K562 (cell line): ENCODE data around the gene RNF217. TPM values are rescaled to one million over a fixed set of nuclear protein-coding genes. Genes with fewer than 3 reads are reported as not detected.

Source experiments
- ATAC-seq: fragments of 200-7000 bp; cut with Tn5 transposase; 3 replicates; pipeline ENCODE4 v1.9.1; 2020; ENCODE audit warnings: moderate library complexity
- BruUV-seq: library from RNA; stranded (reverse); fragments of 400-500 nt; replicated peaks from 2 replicates; lab custom pipeline; 2021; lab: Mats Ljungman, UMichigan
- CTCF ChIA-PET: fragments of 300-600 bp; formaldehyde crosslinking; extraction: SDS; loops from one replicate; lab custom pipeline; 2021; ENCODE audit warnings: low intra/inter-chr PET ratio; lab: Yijun Ruan, JAX
- POLR2A ChIA-PET: fragments of 300-600, 350-650 bp; sonication (Branson Sonifier 250); formaldehyde crosslinking; extraction: SDS; loops from one replicate; lab custom pipeline; 2021; ENCODE audit warnings: antibody characterized with exemption, inconsistent platforms; lab: Yijun Ruan, JAX
- DNase-seq, 4 experiments: peaks; one replicate each; pipeline versions ENCODE4 v3.0.0 to v3.0.0-alpha.2; 2011 to 2018; ENCODE audit warnings: low spot score in 3 of 4, mixed read lengths in 3 of 4; ENCODE audit errors: extremely low read depth in 1 of 4
- FAIRE-seq: peaks from 2 replicates; lab custom pipeline; 2011; peaks lifted over from hg19 to GRCh38; lab: Jason Lieb, UNC
- H2AFZ ChIP-seq: 2 replicates; pipeline ENCODE4 v1.6.0; 2011; ENCODE audit warnings: low read depth, low read length, control low read depth, inconsistent platforms
- H3K27ac ChIP-seq: fragments of 200-600 bp; 3 replicates; pipeline ENCODE4 v1.8.0; 2011; ENCODE audit warnings: low read depth, mild to moderate bottlenecking, control low read depth, inconsistent platforms, low read length, moderate library complexity, mixed read lengths; ENCODE audit errors: extremely low read depth
- H3K27me3 ChIP-seq, 2 experiments: fragments of 300-600 bp in 1 of 2; 2 replicates in 1 of 2; 3 replicates in 1 of 2; pipeline versions ENCODE4 v1.6.0 to v1.8.0; 2011; ENCODE audit warnings: inconsistent platforms in 2 of 2, low read length in 2 of 2, mild to moderate bottlenecking in 1 of 2, mixed read lengths in 1 of 2, moderate library complexity in 1 of 2; ENCODE audit not compliant: control insufficient read depth in 2 of 2, insufficient read depth in 2 of 2
- H3K36me3 ChIP-seq: fragments of 300-600 bp; 3 replicates; pipeline ENCODE4 v1.8.0; 2011; ENCODE audit warnings: mild to moderate bottlenecking, low read length, inconsistent platforms; ENCODE audit not compliant: control insufficient read depth, insufficient read depth
- H3K4me1 ChIP-seq, 2 experiments: fragments of 200-600 bp in 1 of 2; replicated peaks in 1 of 2; 2 replicates in 1 of 2; 3 replicates in 1 of 2; pipeline versions ENCODE4 v1.5.1 to v1.8.0; 2011; ENCODE audit warnings: inconsistent platforms in 2 of 2, low read length in 2 of 2, mild to moderate bottlenecking in 1 of 2, mixed read lengths in 1 of 2, moderate library complexity in 1 of 2; ENCODE audit not compliant: control insufficient read depth in 2 of 2, insufficient read depth in 2 of 2
- H3K4me2 ChIP-seq: 2 replicates; pipeline ENCODE4 v1.6.1; 2011; ENCODE audit warnings: low read length, control low read depth, inconsistent platforms, mixed read lengths; ENCODE audit not compliant: insufficient read depth
- H3K4me3 ChIP-seq: fragments of 200-600 bp; sonication (generic), shearing (Covaris generic); 2 replicates; pipeline ENCODE4 v1.5.1; 2016; ENCODE audit warnings: control low read depth, inconsistent platforms
- H3K79me2 ChIP-seq: fragments of 200-600 bp; 3 replicates; pipeline ENCODE4 v1.8.0; 2011; ENCODE audit warnings: low read length, inconsistent platforms; ENCODE audit not compliant: control insufficient read depth, insufficient read depth
- H3K9ac ChIP-seq, 2 experiments: 2 replicates each; pipeline versions ENCODE4 v1.6.0 to v1.6.1; 2011; ENCODE audit warnings: low read depth in 2 of 2, low read length in 2 of 2, control low read depth in 1 of 2, inconsistent platforms in 1 of 2, mild to moderate bottlenecking in 1 of 2, mixed read lengths in 1 of 2; ENCODE audit not compliant: insufficient read depth in 1 of 2
- H3K9me1 ChIP-seq: one replicate; pipeline ENCODE4 v1.6.0; 2011; ENCODE audit warnings: inconsistent platforms, mild to moderate bottlenecking, low read length, moderate library complexity; ENCODE audit not compliant: control insufficient read depth, insufficient read depth
- H3K9me3 ChIP-seq: replicated peaks from 2 replicates; pipeline ENCODE4 v1.5.1; 2011; ENCODE audit warnings: low read depth, low read length, inconsistent platforms; ENCODE audit not compliant: control insufficient read depth, insufficient read depth
- H4K20me1 ChIP-seq: replicated peaks from 2 replicates; pipeline ENCODE4 v1.6.1; 2011; ENCODE audit warnings: low read length, inconsistent platforms, mixed read lengths; ENCODE audit not compliant: control insufficient read depth, insufficient read depth
- ARHGAP35 ChIP-seq: fragments of 450-650 bp; IDR thresholded peaks from 2 replicates; pipeline ENCODE4 v1.6.1; 2018; ENCODE audit not compliant: partially characterized antibody
- CTCF ChIP-seq, 3 experiments: IDR thresholded peaks in 2 of 3; conservative IDR thresholded peaks in 1 of 3; 2 replicates each; pipeline ENCODE4 v1.5.1; 2011 to 2012; ENCODE audit warnings: low read length in 3 of 3, mild to moderate bottlenecking in 3 of 3, control low read depth in 2 of 3, improper control_type of control experiment in 1 of 3, inconsistent platforms in 1 of 3, low read depth in 1 of 3, mixed read lengths in 1 of 3, moderate library complexity in 1 of 3; ENCODE audit not compliant: insufficient read depth in 2 of 3
- NFIC ChIP-seq: fragments of 450-650 bp; IDR thresholded peaks from 2 replicates; pipeline ENCODE4 v1.6.1; 2017; ENCODE audit warnings: mild to moderate bottlenecking, inconsistent platforms
- NFIX ChIP-seq: fragments of 250-450 bp; sonication (Bioruptor Pico); IDR thresholded peaks from 2 replicates; pipeline ENCODE4 v1.4.0; 2020; ENCODE audit warnings: low read depth, mild to moderate bottlenecking, moderate library complexity
- NONO ChIP-seq, 2 experiments: fragments of 200-400 bp in 1 of 2; fragments of 450-650 bp in 1 of 2; formaldehyde crosslinking in 1 of 2; IDR thresholded peaks; 2 replicates each; pipeline ENCODE4 v1.6.1; 2017; ENCODE audit warnings: low read depth in 2 of 2, mild to moderate bottlenecking in 2 of 2, moderate library complexity in 2 of 2, low read length in 1 of 2
- RFX1 ChIP-seq: fragments of 450-650 bp; IDR thresholded peaks from 2 replicates; pipeline ENCODE4 v1.6.1; 2016; ENCODE audit warnings: mild to moderate bottlenecking, moderate library complexity
- ZNF347 ChIP-seq: fragments of 450-650 bp; formaldehyde crosslinking; IDR thresholded peaks from 2 replicates; pipeline ENCODE4 v1.4.0; 2020; ENCODE audit warnings: low read depth, mild to moderate bottlenecking, moderate library complexity
- WGBS: fragments of 100-300 bp; shearing (Covaris generic); methylation state at CpG from one replicate; pipeline ENCODE4 v1.1.6; 2016; ENCODE audit warnings: low coverage, mixed read lengths; ENCODE audit not compliant: insufficient coverage; ENCODE audit errors: missing lambda C conversion rate; 5-methylcytosine and 5-hydroxymethylcytosine counted together
- in situ Hi-C: fragments of 300-500 bp; cut with MboI; formaldehyde crosslinking; loops from 4 replicates; pipeline ENCODE4 v1.15.0; 2018; ENCODE audit warnings: inconsistent platforms, mixed read lengths
- intact Hi-C: fragments of 100-400 bp; cut with micrococcal nuclease; formaldehyde crosslinking; loops from 2 replicates; pipeline ENCODE4 v1.14.2; 2022
- polyA plus RNA-seq, 8 experiments: library from polyadenylated mRNA; depleted of rRNA in 4 of 8; stranded (reverse) in 5 of 8; unstranded in 3 of 8; fragments of >200 nt; fragmentation: Nextera tagmentation in 2 of 8; fragmentation: Illumina TruSeq in 1 of 8; extraction: Ambion mirVana in 2 of 8; extraction: Trizol in 1 of 8; gene quantifications; 2 replicates each; pipeline versions ENCODE4 v1.2.1 to v1.2.3, GENCODE V29; 2011 to 2014; ENCODE audit warnings: inconsistent platforms in 1 of 8, missing spikeins in 1 of 8
- total RNA-seq, 7 experiments: library from RNA; depleted of rRNA in 6 of 7; stranded (reverse); fragments of >200 nt in 6 of 7; fragmentation: Illumina TruSeq in 2 of 7; extraction: Trizol in 2 of 7; gene quantifications; 2 replicates each; pipeline versions ENCODE4 v1.2.1 to v1.2.3, GENCODE V29; 2011 to 2021; ENCODE audit warnings: low replicate concordance in 1 of 7
- TF ChIP-seq, protein P1 (sequence below): sonication (generic); formaldehyde crosslinking; IDR thresholded peaks from 2 replicates; pipeline ENCODE4 v1.8.0; 2022; ENCODE audit warnings: missing genetic modification reagents, mild to moderate bottlenecking, moderate library complexity, borderline replicate concordance

RNF217 gene
- total and polyA plus RNA-seq, 9 of the 15 experiments (the other 6 are each of a cell fraction or from before 2014, with no cell fraction given), result 2.9 to 25.6 (median 12.0) TPM

DNA sequence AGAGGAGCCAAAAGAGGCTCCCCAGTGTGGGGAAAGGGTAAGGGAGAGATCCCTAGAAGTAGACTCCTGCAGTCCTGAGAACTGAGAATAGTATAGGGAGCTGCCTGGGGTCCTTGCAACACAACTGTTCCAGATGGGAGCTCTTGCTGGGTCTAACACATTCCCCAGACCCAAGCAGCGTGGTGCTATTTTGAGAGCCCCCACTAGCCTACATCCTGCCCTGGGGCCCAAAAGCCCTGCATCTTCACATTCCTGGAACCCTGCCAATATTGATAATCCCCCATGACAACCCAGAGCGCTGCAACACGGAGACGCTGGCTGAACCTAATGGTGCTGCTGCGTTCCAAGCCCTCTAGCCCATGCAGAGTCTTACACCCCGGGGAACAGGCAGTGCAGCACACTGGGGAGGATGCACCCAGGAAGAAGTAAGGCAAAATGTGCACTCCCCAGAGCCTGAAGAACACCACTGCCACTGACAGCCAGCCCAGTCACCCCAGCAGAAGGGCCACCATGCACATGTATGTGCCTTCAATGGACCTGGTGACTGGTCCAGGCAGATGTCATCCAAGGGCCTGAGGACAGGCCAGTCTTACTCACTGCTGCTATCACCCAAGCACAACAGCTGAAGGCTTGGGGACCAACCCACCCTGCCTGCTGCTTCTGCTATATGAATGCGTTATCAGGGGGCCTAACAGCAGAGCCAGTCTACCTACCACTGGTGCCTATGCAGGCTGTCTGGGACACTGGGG is 7.0 kb upstream of the RNF217 start:
- H3K9ac ChIP-seq, result peak overlapping the region in 1 of 2 experiments; percentile 53; a peak in 1 of 4 replicates
- no peaks in the 10 kb centered on the region for H3K36me3 ChIP-seq
- CTCF ChIA-PET, result no interaction called here
- DNase-seq (peak; percentile 27 to 51 (median 36)), ATAC-seq (peak; percentile 71), FAIRE-seq (no peak)
- H2AFZ ChIP-seq, result no peak overlapping the region
- H3K9me3 ChIP-seq, result no peaks in the 10 kb centered on the region
- no peaks in the 10 kb centered on the region for H3K9me1 ChIP-seq
- TF ChIP-seq ARHGAP35 (no peak), RFX1 (peak; percentile 68), CTCF (IDR thresholded peaks at IDR 0.05 in 2 of 3, conservative IDR thresholded peaks at IDR 0.05 in 1 of 3; ENCODE audit: insufficient read depth in 2 of 3, low read depth in 1 of 3, low read length in 3 of 3) (no peak), NFIX (peak; percentile 59), NFIC (peak; percentile 97), NONO (IDR thresholded peaks at IDR 0.05; ENCODE audit: low read depth in 2 of 2, low read length in 1 of 2) (no peak), ZNF347 (CRISPR knock-in tag) (no peak)
- TF ChIP-seq, protein P1, sequence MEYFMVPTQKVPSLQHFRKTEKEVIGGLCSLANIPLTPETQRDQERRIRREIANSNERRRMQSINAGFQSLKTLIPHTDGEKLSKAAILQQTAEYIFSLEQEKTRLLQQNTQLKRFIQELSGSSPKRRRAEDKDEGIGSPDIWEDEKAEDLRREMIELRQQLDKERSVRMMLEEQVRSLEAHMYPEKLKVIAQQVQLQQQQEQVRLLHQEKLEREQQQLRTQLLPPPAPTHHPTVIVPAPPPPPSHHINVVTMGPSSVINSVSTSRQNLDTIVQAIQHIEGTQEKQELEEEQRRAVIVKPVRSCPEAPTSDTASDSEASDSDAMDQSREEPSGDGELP (CRISPR knock-in tag), result 0 out of 2 replicates have a peak, but pooled peaks have one; percentile 30
- no peaks in the 10 kb centered on the region for H3K27me3 ChIP-seq
- POLR2A ChIA-PET, result interaction anchor here (1.3 kb wide), 1 partner anchor 235 kb away, joined by 6 read pairs; no protein-coding TSS in a partner anchor
- no peak overlapping the region for H3K27ac ChIP-seq
- in situ Hi-C loops (no loop called here), intact Hi-C loops (no loop called here)
- H3K4me3 ChIP-seq, result no peak overlapping the region
- H3K4me1 ChIP-seq, result peaks cover 12 to 14% of the 10 kb centered on the region in 2 experiments; a peak in 4 of 5 replicates
- peaks cover 5% of the 10 kb centered on the region; the same call in 1 of the 3 replicates for H3K79me2 ChIP-seq
- H4K20me1 ChIP-seq, result no peaks in the 10 kb centered on the region
- BruUV-seq, result no TSS peak
- H3K4me2 ChIP-seq, result no peak overlapping the region; the same call in 1 of the 2 replicates
- WGBS, result 30% methylated on average over 7 of the region's 7 CpGs
